ENCODE measurements around the gene TMEM25. TPM values are rescaled to one million over a fixed set of nuclear protein-coding genes. Genes with fewer than 3 reads are reported as not detected.

The TMEM25 gene
- total and polyA plus RNA-seq, 9 donors: 22.1 to 45.1 (median 30.4) TPM

- TF ChIP-seq EP300 (IDR thresholded peaks at IDR 0.05) (no peak), POLR2A (IDR thresholded peaks at IDR 0.05) (no peak)
- TF ChIP-seq, protein P1, sequence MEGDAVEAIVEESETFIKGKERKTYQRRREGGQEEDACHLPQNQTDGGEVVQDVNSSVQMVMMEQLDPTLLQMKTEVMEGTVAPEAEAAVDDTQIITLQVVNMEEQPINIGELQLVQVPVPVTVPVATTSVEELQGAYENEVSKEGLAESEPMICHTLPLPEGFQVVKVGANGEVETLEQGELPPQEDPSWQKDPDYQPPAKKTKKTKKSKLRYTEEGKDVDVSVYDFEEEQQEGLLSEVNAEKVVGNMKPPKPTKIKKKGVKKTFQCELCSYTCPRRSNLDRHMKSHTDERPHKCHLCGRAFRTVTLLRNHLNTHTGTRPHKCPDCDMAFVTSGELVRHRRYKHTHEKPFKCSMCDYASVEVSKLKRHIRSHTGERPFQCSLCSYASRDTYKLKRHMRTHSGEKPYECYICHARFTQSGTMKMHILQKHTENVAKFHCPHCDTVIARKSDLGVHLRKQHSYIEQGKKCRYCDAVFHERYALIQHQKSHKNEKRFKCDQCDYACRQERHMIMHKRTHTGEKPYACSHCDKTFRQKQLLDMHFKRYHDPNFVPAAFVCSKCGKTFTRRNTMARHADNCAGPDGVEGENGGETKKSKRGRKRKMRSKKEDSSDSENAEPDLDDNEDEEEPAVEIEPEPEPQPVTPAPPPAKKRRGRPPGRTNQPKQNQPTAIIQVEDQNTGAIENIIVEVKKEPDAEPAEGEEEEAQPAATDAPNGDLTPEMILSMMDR (IDR thresholded peaks at IDR 0.05): no peak
- 52 to 58% (median 52%) methylated on average over 2 of the region's 2 CpGs for WGBS, 3 donors
- Histone ChIP-seq H3K27ac (no peak overlapping the region), H3K4me3 (no peak overlapping the region), H3K27me3 (no peaks in the 10 kb centered on the region), H3K4me1 (ENCODE audit: insufficient read depth) (no peaks in the 10 kb centered on the region), H3K9me3 (no peaks in the 10 kb centered on the region), H3K36me3 (no peaks in the 10 kb centered on the region)
- intact Hi-C loops (cut with DNase I): no loop called here
- DNase-seq: no peak
Measured at GRCh38 chr11:118547132-118547531, 16.1 kb downstream of the TMEM25 start.

GRCh38 chr11:118552341-118552740 is 21.3 kb downstream of the TMEM25 start:
- no peak for DNase-seq
- H3K9me3 ChIP-seq: no peaks in the 10 kb centered on the region
- H3K36me3 ChIP-seq: no peaks in the 10 kb centered on the region

DNA sequence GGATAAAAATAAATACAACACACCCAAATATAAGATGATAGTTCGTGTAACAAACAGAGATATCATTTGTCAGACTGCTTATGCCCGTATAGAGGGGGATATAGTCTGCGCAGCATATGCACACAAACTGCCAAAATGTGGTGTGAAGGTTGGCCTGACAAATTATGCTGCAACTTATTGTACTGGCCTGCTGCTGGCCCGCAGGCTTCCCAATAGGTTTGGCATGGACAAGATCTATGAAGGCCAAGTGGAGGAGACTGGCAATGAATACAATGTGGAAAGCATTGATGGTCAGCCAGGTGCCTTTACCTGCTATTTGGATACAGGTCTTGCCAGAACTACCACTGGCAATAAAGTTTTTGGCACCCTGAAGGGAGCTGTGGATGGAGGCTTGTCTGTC is 29.8 kb downstream of the TMEM25 start:
- H3K4me1 ChIP-seq (ENCODE audit: insufficient read depth): no peaks in the 10 kb centered on the region
- 87 to 91% (median 88%) methylated on average over 4 of the region's 4 CpGs for WGBS, 3 donors
- no peak overlapping the region for H3K4me3 ChIP-seq
- TF ChIP-seq POLR2A (IDR thresholded peaks at IDR 0.05): no peak
- TF ChIP-seq, protein P1 (IDR thresholded peaks at IDR 0.05): no peak
- TF ChIP-seq EP300 (IDR thresholded peaks at IDR 0.05): no peak
- H3K9me3 ChIP-seq: no peaks in the 10 kb centered on the region
- intact Hi-C loops (cut with DNase I): no loop called here
- no peak overlapping the region for H3K27ac ChIP-seq
- no peaks in the 10 kb centered on the region for H3K36me3 ChIP-seq
- no peaks in the 10 kb centered on the region for H3K27me3 ChIP-seq
- DNase-seq: no peak

More at GRCh38 chr11:118552341-118552740, 21.3 kb downstream of the TMEM25 start:
- H3K4me3 ChIP-seq: no peak overlapping the region
- H3K27ac ChIP-seq: no peak overlapping the region
- no peak for TF ChIP-seq POLR2A (IDR thresholded peaks at IDR 0.05)
- TF ChIP-seq, protein P1 (IDR thresholded peaks at IDR 0.05): no peak
- no peak for TF ChIP-seq EP300 (IDR thresholded peaks at IDR 0.05)
- 76 to 86% (median 82%) methylated on average over 4 of the region's 4 CpGs for WGBS, 3 donors
- intact Hi-C loops (cut with DNase I): no loop called here
- no peaks in the 10 kb centered on the region for H3K27me3 ChIP-seq
- H3K4me1 ChIP-seq (ENCODE audit: insufficient read depth): no peaks in the 10 kb centered on the region

- Histone ChIP-seq H3K36me3 (no peaks in the 10 kb centered on the region), H3K27me3 (no peaks in the 10 kb centered on the region), H3K9me3 (no peaks in the 10 kb centered on the region), H3K4me3 (peak overlapping the region; percentile 55), H3K27ac (no peak overlapping the region), H3K4me1 (ENCODE audit: insufficient read depth) (no peaks in the 10 kb centered on the region)
- DNase-seq: peak in 2 of 5 donors; percentile 34 to 51
- TF ChIP-seq EP300 (IDR thresholded peaks at IDR 0.05) (no peak), POLR2A (IDR thresholded peaks at IDR 0.05) (no peak)
- TF ChIP-seq, protein P1 (IDR thresholded peaks at IDR 0.05): no peak
- WGBS, 3 donors: 12 to 16% (median 13%) methylated on average over 5 of the region's 5 CpGs
- intact Hi-C loops (cut with DNase I): no loop called here
Measured at GRCh38 chr11:118565051-118565450, 34.1 kb downstream of the TMEM25 start.

All from ovary (tissue), 9 donors.